ENCODE data around the gene REEP6. TPM values are rescaled to one million over a fixed set of nuclear protein-coding genes. Genes with fewer than 3 reads are reported as not detected.

REEP6 gene
- total RNA-seq, 1 experiment from 2014 or later, result 9.2 TPM

- no TSS peak for BruUV-seq (replicated peaks)
- H3K9me3 ChIP-seq (ENCODE audit: control insufficient read depth, insufficient read depth, low read depth, low read length), result no peaks in the 10 kb centered on the region
- no peak for TF ChIP-seq CTCF (IDR thresholded peaks at IDR 0.05)
- TF ChIP-seq SIN3A (IDR thresholded peaks at IDR 0.05; ENCODE audit: borderline replicate concordance, insufficient read depth, low read depth, low read length), result no peak
- TF ChIP-seq REST (IDR thresholded peaks at IDR 0.05; ENCODE audit: insufficient read depth in 1 of 2, low read depth in 2 of 2, low read length in 1 of 2), result no peak
- TF ChIP-seq POLR2AphosphoS5 (IDR thresholded peaks at IDR 0.05; ENCODE audit: low read depth, low read length), result no peak
- no peak for TF ChIP-seq TCF7L2 (IDR thresholded peaks at IDR 0.05; ENCODE audit: low read depth, low read length)
- CTCF ChIA-PET, result no interaction called here
- no peak overlapping the region for H3K27ac ChIP-seq (ENCODE audit: low read length)
- H3K36me3 ChIP-seq (ENCODE audit: control insufficient read depth, insufficient read depth, low read length), result no peaks in the 10 kb centered on the region
- no peak for DNase-seq (ENCODE audit: low read depth, low spot score)
- no peaks in the 10 kb centered on the region for H3K27me3 ChIP-seq (ENCODE audit: control insufficient read depth, insufficient read depth, low read length)
- POLR2A ChIA-PET, result no interaction called here
- H3K4me1 ChIP-seq (ENCODE audit: control insufficient read depth, insufficient read depth, low read length), result no peaks in the 10 kb centered on the region
- H3K4me3 ChIP-seq (ENCODE audit: low read depth in 2 of 2, low read length in 2 of 2), result no peak overlapping the region
- ATAC-seq, result no peak
- in situ Hi-C loops (cut with HindIII; ENCODE audit: low pct_unique_long_range_greater_than_20kb, low sequenced_read_pairs) (no loop called here), intact Hi-C loops (cut with micrococcal nuclease; ENCODE audit: unreplicated experiment) (no loop called here)
These were observed 22.1 kb upstream of the REEP6 start for GRCh38 chr19:1468821-1469254.

- intact Hi-C loops (cut with micrococcal nuclease; ENCODE audit: unreplicated experiment) (no loop called here), in situ Hi-C loops (cut with HindIII; ENCODE audit: low pct_unique_long_range_greater_than_20kb, low sequenced_read_pairs) (no loop called here)
- ChIA-PET POLR2A (no interaction called here), CTCF (no interaction called here)
- no peaks in the 10 kb centered on the region for H3K4me1 ChIP-seq (ENCODE audit: control insufficient read depth, insufficient read depth, low read length)
- no TSS peak for BruUV-seq (replicated peaks)
- no peaks in the 10 kb centered on the region for H3K36me3 ChIP-seq (ENCODE audit: control insufficient read depth, insufficient read depth, low read length)
- ATAC-seq (no peak), DNase-seq (ENCODE audit: low read depth, low spot score) (no peak)
- H3K9me3 ChIP-seq (ENCODE audit: control insufficient read depth, insufficient read depth, low read depth, low read length), result no peaks in the 10 kb centered on the region
- no peak for TF ChIP-seq REST (IDR thresholded peaks at IDR 0.05; ENCODE audit: insufficient read depth in 1 of 2, low read depth in 2 of 2, low read length in 1 of 2)
- H3K4me3 ChIP-seq (ENCODE audit: low read depth in 2 of 2, low read length in 2 of 2), result no peak overlapping the region
- no peaks in the 10 kb centered on the region for H3K27me3 ChIP-seq (ENCODE audit: control insufficient read depth, insufficient read depth, low read length)
- H3K27ac ChIP-seq (ENCODE audit: low read length), result no peak overlapping the region
These were observed 21.5 kb upstream of the REEP6 start for GRCh38 chr19:1469255-1470054.

Data from Panc1 (cell line).